Spleen (tissue), 11 donors: ENCODE data around the gene AP1G2. TPM values are rescaled to one million over a fixed set of nuclear protein-coding genes. Genes with fewer than 3 reads are reported as not detected.

Experiments used
- DNase-seq: peaks from one replicate; pipeline ENCODE4 v3.0.0-alpha.2; 2020
- H3K27ac ChIP-seq, 8 donors: fragments of 200-600 bp; sonication (generic) in 7 of 8; 1 replicate in 4 of 8; 2 replicates in 4 of 8; pipeline versions ENCODE4 v1.5.0 to v1.8.0; 2016 to 2021; ENCODE audit warnings: inconsistent platforms in 4 of 8, mild to moderate bottlenecking in 4 of 8, moderate library complexity in 1 of 8
- H3K27me3 ChIP-seq, 7 donors: fragments of 200-600 bp; sonication (generic) in 6 of 7; replicated peaks in 1 of 7; 1 replicate in 4 of 7; 2 replicates in 3 of 7; pipeline versions ENCODE4 v1.5.0 to v1.8.0; 2016 to 2021; ENCODE audit warnings: inconsistent platforms in 3 of 7, mild to moderate bottlenecking in 1 of 7
- H3K36me3 ChIP-seq, 6 donors: fragments of 200-600 bp; sonication (generic) in 5 of 6; 1 replicate in 4 of 6; 2 replicates in 2 of 6; pipeline versions ENCODE4 v1.5.0 to v1.8.0; 2016 to 2021; ENCODE audit warnings: inconsistent platforms in 2 of 6
- H3K4me1 ChIP-seq, 6 donors: fragments of 200-600 bp; sonication (generic) in 5 of 6; 1 replicate in 3 of 6; 2 replicates in 3 of 6; pipeline versions ENCODE4 v1.5.0 to v1.8.0; 2016 to 2021; ENCODE audit warnings: inconsistent platforms in 3 of 6
- H3K4me3 ChIP-seq, 8 donors: fragments of 200-600 bp; sonication (generic) in 7 of 8; 1 replicate in 4 of 8; 2 replicates in 4 of 8; pipeline versions ENCODE4 v1.5.0 to v1.8.0; 2016 to 2021; ENCODE audit warnings: inconsistent platforms in 4 of 8, mild to moderate bottlenecking in 4 of 8, moderate library complexity in 2 of 8
- H3K9me3 ChIP-seq, 8 donors: fragments of 200-600 bp; sonication (generic) in 7 of 8; 1 replicate in 4 of 8; 2 replicates in 4 of 8; pipeline versions ENCODE4 v1.5.0 to v1.8.0; 2016 to 2021; ENCODE audit warnings: inconsistent platforms in 4 of 8
- CTCF ChIP-seq, 11 experiments: fragments of 200-600 bp in 7 of 11; fragments of 450-650 bp in 4 of 11; sonication (generic) in 4 of 11; IDR thresholded peaks in 8 of 11; conservative IDR thresholded peaks in 3 of 11; 1 replicate in 7 of 11; 2 replicates in 4 of 11; pipeline versions ENCODE4 v1.4.0 to v1.8.0; 2016 to 2021; ENCODE audit warnings: antibody characterized with exemption in 11 of 11, inconsistent platforms in 4 of 11, mild to moderate bottlenecking in 1 of 11
- POLR2A ChIP-seq, 3 donors: fragments of 450-650 bp; IDR thresholded peaks; one replicate each; pipeline ENCODE4 v1.5.1; 2017; ENCODE audit warnings: antibody characterized with exemption in 3 of 3, mild to moderate bottlenecking in 1 of 3
- POLR2AphosphoS5 ChIP-seq, 3 donors: sonication (generic); formaldehyde crosslinking; IDR thresholded peaks; one replicate each; pipeline ENCODE4 v1.5.1; 2017; ENCODE audit warnings: antibody characterized with exemption in 3 of 3
- whole genome bisulfite sequencing, 5 donors: extraction: QIAGEN DNeasy Blood & Tissue Kit in 3 of 5; methylation state at CpG; one replicate each; pipeline versions ENCODE4 v1.1.5 to v1.1.7; 2013 to 2018; 5-methylcytosine and 5-hydroxymethylcytosine counted together
- intact Hi-C: fragments of 100-400 bp; cut with DNase I; formaldehyde crosslinking; loops from one replicate; pipeline ENCODE4 v1.15.0; 2023; ENCODE audit warnings: low total_unique reads
- polyA plus RNA-seq, 3 donors: library from polyadenylated mRNA; stranded (reverse); fragments of 200-250 nt; gene quantifications; one replicate each; pipeline ENCODE4 v1.2.1, GENCODE V29; 2013
- total RNA-seq, 7 donors: library from RNA; depleted of rRNA in 3 of 7; stranded (reverse); fragments of >200 nt in 3 of 7; fragmentation: NEBNext Ultra II Directional in 4 of 7; extraction: Animal tissue kit (Norgen Biotek cat#: 25700) in 4 of 7; gene quantifications; one replicate each; pipeline versions ENCODE4 v1.1.0 to v1.2.1, GENCODE V29; 2016 to 2021
- donor health status: healthy with polysubstance abuse.
- donor health status: DM: no; HTN: no; CAD: no; lungs with moderate emphysema.
- donor health status: DM: no; HTN: no; CAD: no.
- donor health status: Bipolar disorder and iron deficiency.
- donor health status: healthy.
- donor health status: DM: no; HTN: no; CAD: no.
- donor health status: DM: yes; HTN: yes; CAD: no.

Gene AP1G2
- total and polyA plus RNA-seq, 10 donors, result 126 to 267 (median 187) TPM

GRCh38 chr14:23551266-23552028 lies 16.1 kb downstream of the AP1G2 start, which contains the start of gene ZFHX2:
TSS of gene ZFHX2 (minus strand) at chr14:23551765. CDS start at chr14:23535325, 16,440 bp downstream.
- peak; percentile 95 for DNase-seq
- Histone ChIP-seq H3K4me3 (peak within 1 kb of the TSS; percentile 49 to 80 (median 72)), H3K27me3 (peaks cover 0 to 11% (median 0%) of the 10 kb centered on the region in 7 donors), H3K9me3 (no peaks in the 10 kb centered on the region), H3K27ac (peak within 1 kb of the TSS; percentile 38 to 77 (median 58)), H3K36me3 (no peaks in the 10 kb centered on the region), H3K4me1 (peaks cover 4 to 51% (median 29%) of the 10 kb centered on the region in 6 donors)
- 0 to 1% (median 1%) methylated on average over 37 to 49 of the region's 49 CpGs for WGBS, 5 donors
- intact Hi-C loops, result no loop called here
- TF ChIP-seq CTCF (IDR thresholded peaks at IDR 0.05 in 8 of 11, conservative IDR thresholded peaks at IDR 0.05 in 3 of 11) (no peak), POLR2A (IDR thresholded peaks at IDR 0.05) (no peak), POLR2AphosphoS5 (IDR thresholded peaks at IDR 0.05) (peak; percentile 33 to 69 (median 59))

GRCh38 chr14:23550812-23551265 lies 16.8 kb downstream of the AP1G2 start:
- peak; percentile 83 for DNase-seq
- Histone ChIP-seq H3K36me3 (no peaks in the 10 kb centered on the region), H3K4me3 (peak overlapping the region; percentile 49 to 80 (median 72)), H3K9me3 (no peaks in the 10 kb centered on the region), H3K27me3 (peaks cover 0 to 11% (median 0%) of the 10 kb centered on the region in 7 donors), H3K27ac (peak overlapping the region in 6 of 8 donors; percentile 38 to 77 (median 62)), H3K4me1 (peaks cover 3 to 47% (median 26%) of the 10 kb centered on the region in 6 donors)
- WGBS, 5 donors, result 2 to 5% (median 3%) methylated on average over 36 to 37 of the region's 37 CpGs
- intact Hi-C loops, result no loop called here
- TF ChIP-seq CTCF (IDR thresholded peaks at IDR 0.05 in 8 of 11, conservative IDR thresholded peaks at IDR 0.05 in 3 of 11), result no peak
- TF ChIP-seq POLR2AphosphoS5 (IDR thresholded peaks at IDR 0.05), result no peak
- no peak for TF ChIP-seq POLR2A (IDR thresholded peaks at IDR 0.05)

- Histone ChIP-seq H3K4me3 (peak overlapping the region in 7 of 8 donors; percentile 49 to 80 (median 72)), H3K36me3 (no peaks in the 10 kb centered on the region), H3K27me3 (peaks cover 0 to 11% (median 0%) of the 10 kb centered on the region in 7 donors), H3K9me3 (no peaks in the 10 kb centered on the region), H3K27ac (peak overlapping the region in 3 of 8 donors; percentile 65 to 77 (median 68)), H3K4me1 (peaks cover 3 to 41% (median 20%) of the 10 kb centered on the region in 6 donors)
- TF ChIP-seq POLR2AphosphoS5 (IDR thresholded peaks at IDR 0.05), result no peak
- TF ChIP-seq POLR2A (IDR thresholded peaks at IDR 0.05), result no peak
- TF ChIP-seq CTCF (IDR thresholded peaks at IDR 0.05 in 8 of 11, conservative IDR thresholded peaks at IDR 0.05 in 3 of 11), result no peak
- intact Hi-C loops, result no loop called here
- 53 to 80% (median 60%) methylated on average over 10 to 12 of the region's 12 CpGs for WGBS, 5 donors
- DNase-seq, result no peak
These were observed 17.3 kb downstream of the AP1G2 start for GRCh38 chr14:23550131-23550811.
